Thoracic aorta (tissue), 2 donors: Measurements from ENCODE around the gene ADM. TPM values are rescaled to one million over a fixed set of nuclear protein-coding genes. Genes with fewer than 3 reads are reported as not detected.

Experiments
- ATAC-seq: fragments of 150-250 bp; one replicate; pipeline ENCODE4 v1.8.0; 2017; ENCODE audit warnings: low read depth; ENCODE audit not compliant: insufficient number of reproducible peaks, low FRiP score
- DNase-seq: peaks from one replicate; pipeline ENCODE4 v3.0.0-alpha.2; 2020; ENCODE audit warnings: low spot score
- H3K27ac ChIP-seq, 2 donors: fragments of 200-600 bp; sonication (generic); 1 replicate in 1 of 2; 2 replicates in 1 of 2; pipeline ENCODE4 v1.5.1; 2016; ENCODE audit warnings: mild to moderate bottlenecking in 2 of 2, moderate library complexity in 2 of 2
- H3K27me3 ChIP-seq: fragments of 200-600 bp; sonication (generic); replicated peaks from 2 replicates; pipeline ENCODE4 v1.6.0; 2016; ENCODE audit warnings: mild to moderate bottlenecking; ENCODE audit not compliant: insufficient read depth
- H3K36me3 ChIP-seq: fragments of 200-600 bp; sonication (generic); one replicate; pipeline ENCODE4 v1.5.1; 2016
- H3K4me1 ChIP-seq, 2 donors: fragments of 200-600 bp; sonication (generic); 1 replicate in 1 of 2; 2 replicates in 1 of 2; pipeline versions ENCODE4 v1.5.1 to v1.6.0; 2016; ENCODE audit warnings: low read depth in 2 of 2, mild to moderate bottlenecking in 1 of 2; ENCODE audit not compliant: control insufficient read depth in 1 of 2
- H3K4me3 ChIP-seq: fragments of 200-600 bp; sonication (generic); 2 replicates; pipeline ENCODE4 v1.5.1; 2016; ENCODE audit warnings: mild to moderate bottlenecking
- H3K9me3 ChIP-seq: fragments of 200-600 bp; sonication (generic); 2 replicates; pipeline ENCODE4 v1.5.1; 2016
- CTCF ChIP-seq: fragments of 200-600 bp; sonication (generic); IDR thresholded peaks from one replicate; pipeline ENCODE4 v1.5.1; 2019; ENCODE audit warnings: antibody characterized with exemption
- total RNA-seq, 2 donors: library from RNA; depleted of rRNA; stranded (reverse); fragments of >200 nt; gene quantifications; one replicate each; pipeline versions ENCODE4 v1.1.0 to v1.2.3, GENCODE V29; 2016

The ADM gene
- total RNA-seq, 2 donors from 2014 or later: 50.0 to 193 TPM

GRCh38 chr11:10351435-10351764 lies 46.5 kb downstream of the ADM start:
- DNase-seq (no peak), ATAC-seq (no peak)
- no peaks in the 10 kb centered on the region for H3K36me3 ChIP-seq
- TF ChIP-seq CTCF: no peak
- H3K27ac ChIP-seq: peak overlapping the region; percentile 46 to 57
- H3K9me3 ChIP-seq: no peaks in the 10 kb centered on the region
- peaks cover 5 to 13% of the 10 kb centered on the region in 2 donors for H3K4me1 ChIP-seq
- no peak overlapping the region for H3K4me3 ChIP-seq
- no peaks in the 10 kb centered on the region for H3K27me3 ChIP-seq

- H3K4me1 ChIP-seq: peaks cover 5 to 13% of the 10 kb centered on the region in 2 donors
- peak overlapping the region; percentile 46 to 57 for H3K27ac ChIP-seq
- no peaks in the 10 kb centered on the region for H3K27me3 ChIP-seq
- no peaks in the 10 kb centered on the region for H3K36me3 ChIP-seq
- no peak for TF ChIP-seq CTCF
- no peak overlapping the region for H3K4me3 ChIP-seq
- no peaks in the 10 kb centered on the region for H3K9me3 ChIP-seq
- ATAC-seq: peak; percentile 81
- DNase-seq: peak; percentile 22
These were observed 47.1 kb downstream of the ADM start for GRCh38 chr11:10351765-10352641.

- H3K4me3 ChIP-seq: no peak overlapping the region
- no peak for DNase-seq
- H3K9me3 ChIP-seq: no peaks in the 10 kb centered on the region
- no peak for TF ChIP-seq CTCF
- no peaks in the 10 kb centered on the region for H3K36me3 ChIP-seq
- no peak overlapping the region for H3K27ac ChIP-seq
- H3K4me1 ChIP-seq: peaks cover 5 to 13% of the 10 kb centered on the region in 2 donors
- no peak for ATAC-seq
- H3K27me3 ChIP-seq: no peaks in the 10 kb centered on the region
These were observed 48.2 kb downstream of the ADM start for GRCh38 chr11:10352921-10353550.

- Histone ChIP-seq H3K27me3 (no peaks in the 10 kb centered on the region), H3K9me3 (no peaks in the 10 kb centered on the region), H3K36me3 (no peaks in the 10 kb centered on the region), H3K4me3 (no peak overlapping the region), H3K4me1 (peaks cover 5 to 13% of the 10 kb centered on the region in 2 donors), H3K27ac (no peak overlapping the region)
- TF ChIP-seq CTCF: no peak
- no peak for DNase-seq
- no peak for ATAC-seq
These were observed 49.5 kb downstream of the ADM start for GRCh38 chr11:10354389-10354788.

- Histone ChIP-seq H3K4me3 (no peak overlapping the region), H3K27me3 (no peaks in the 10 kb centered on the region), H3K4me1 (peaks cover 5 to 13% of the 10 kb centered on the region in 2 donors), H3K9me3 (no peaks in the 10 kb centered on the region), H3K36me3 (no peaks in the 10 kb centered on the region), H3K27ac (no peak overlapping the region)
- no peak for ATAC-seq
- no peak for DNase-seq
- no peak for TF ChIP-seq CTCF
These were observed 50.4 kb downstream of the ADM start for GRCh38 chr11:10355257-10355661.
